GM20000 (cell line): ENCODE measurements around the gene DENND2D.

Experiments used
- DNase-seq: peaks from one replicate; pipeline ENCODE4 v3.0.0; 2012; ENCODE audit warnings: low spot score
- CTCF ChIP-seq: IDR thresholded peaks from 2 replicates; pipeline ENCODE4 v1.5.1; 2012; ENCODE audit warnings: mild to moderate bottlenecking, control low read depth; ENCODE audit errors: extremely low read depth, missing control alignments

Gene DENND2D

GRCh38 chr1:111199881-111200801, at the start of gene DENND2D:
Gene DENND2D (minus strand): TSS chr1:111200646. CDS start chr1:111200459, 187 bp downstream.
- no peak for TF ChIP-seq CTCF
- DNase-seq, result no peak

GRCh38 chr1:111249960-111250359, 49.5 kb upstream of the DENND2D start:
- no peak for TF ChIP-seq CTCF
- DNase-seq, result no peak

- no peak for TF ChIP-seq CTCF
- no peak for DNase-seq
Measured at GRCh38 chr1:111247125-111247838, 46.8 kb upstream of the DENND2D start.

GRCh38 chr1:111242805-111243523, 42.5 kb upstream of the DENND2D start:
- no peak for TF ChIP-seq CTCF
- DNase-seq, result no peak

- TF ChIP-seq CTCF, result no peak
- no peak for DNase-seq
Measured at GRCh38 chr1:111241797-111242196, 41.4 kb upstream of the DENND2D start.

GRCh38 chr1:111238056-111238795, 37.8 kb upstream of the DENND2D start:
- DNase-seq, result no peak
- no peak for TF ChIP-seq CTCF
